Neural crest cell (in vitro differentiated cells): ENCODE measurements around the gene JUNB. TPM values are rescaled to one million over a fixed set of nuclear protein-coding genes. Genes with fewer than 3 reads are reported as not detected.
A peak's percentile ranks its signal among the peaks of the same experiment; 100 is the strongest.
"Not testable (repeated sequence)": the region's sequence is repeated elsewhere in the genome, so short reads cannot be mapped to it uniquely, and the experiment has no call there.

Experiments
- DNase-seq: peaks from one replicate; pipeline ENCODE4 v3.0.0; 2021; ENCODE audit warnings: low read depth, mixed read lengths, low spot score
- H3K27ac Mint-ChIP-seq: one replicate; pipeline ENCODE4 v1.8.0; 2021; ENCODE audit warnings: mild to moderate bottlenecking, mixed read lengths; ENCODE audit not compliant: unreplicated experiment
- H3K27me3 Mint-ChIP-seq: 2 replicates; pipeline ENCODE4 v1.8.0; 2021; ENCODE audit warnings: low read depth, mild to moderate bottlenecking, mixed read lengths
- H3K36me3 Mint-ChIP-seq: 2 replicates; pipeline ENCODE4 v1.8.0; 2021; ENCODE audit warnings: low read depth, mild to moderate bottlenecking, mixed read lengths
- H3K4me1 Mint-ChIP-seq: 2 replicates; pipeline ENCODE4 v1.8.0; 2021; ENCODE audit warnings: mixed read lengths
- H3K4me3 Mint-ChIP-seq: one replicate; pipeline ENCODE4 v1.8.0; 2021; ENCODE audit warnings: mild to moderate bottlenecking, mixed read lengths
- H3K9me3 Mint-ChIP-seq: 2 replicates; pipeline ENCODE4 v1.8.0; 2021; ENCODE audit warnings: mixed read lengths
- CTCF ChIP-seq: fragments of 200-600 bp; sonication (generic); conservative IDR thresholded peaks from 2 replicates; pipeline ENCODE4 v1.5.0; 2021; ENCODE audit warnings: antibody characterized with exemption, mild to moderate bottlenecking
- total RNA-seq: library from RNA; stranded (reverse); gene quantifications from 2 replicates; pipeline ENCODE4 v1.2.1, GENCODE V29; 2021

Gene JUNB
- total RNA-seq, 1 donor from 2014 or later: 9.6 TPM

GRCh38 chr19:12794196-12794941 is 3.1 kb downstream of the JUNB start:
- no peak for TF ChIP-seq CTCF
- H3K9me3 Mint-ChIP-seq: no peaks in the 10 kb centered on the region
- H3K4me1 Mint-ChIP-seq: peaks cover 36% of the 10 kb centered on the region

GRCh38 chr19:12794971-12795381 is 3.7 kb downstream of the JUNB start:
- no peaks in the 10 kb centered on the region for H3K36me3 Mint-ChIP-seq

More at GRCh38 chr19:12794196-12794941, 3.1 kb downstream of the JUNB start:
- no peak for DNase-seq
- Mint-ChIP-seq H3K27me3 (peaks cover 18% of the 10 kb centered on the region), H3K27ac (no peak overlapping the region), H3K4me3 (peak overlapping the region; percentile 84), H3K36me3 (no peaks in the 10 kb centered on the region)

GRCh38 chr19:12796146-12797071 is 5.1 kb downstream of the JUNB start:
- Mint-ChIP-seq H3K4me1 (peaks cover 32% of the 10 kb centered on the region), H3K36me3 (no peaks in the 10 kb centered on the region), H3K4me3 (peak overlapping the region; percentile 92), H3K27ac (no peak overlapping the region), H3K9me3 (no peaks in the 10 kb centered on the region), H3K27me3 (peaks cover 7% of the 10 kb centered on the region)
- peak; percentile 95 for TF ChIP-seq CTCF
- peak; percentile 88 for DNase-seq

More at GRCh38 chr19:12794971-12795381, 3.7 kb downstream of the JUNB start:
- no peak overlapping the region for H3K27ac Mint-ChIP-seq
- H3K4me1 Mint-ChIP-seq: peaks cover 36% of the 10 kb centered on the region
- H3K9me3 Mint-ChIP-seq: no peaks in the 10 kb centered on the region
- TF ChIP-seq CTCF: no peak
- peak overlapping the region; percentile 84 for H3K4me3 Mint-ChIP-seq
- peaks cover 18% of the 10 kb centered on the region for H3K27me3 Mint-ChIP-seq
- no peak for DNase-seq

GRCh38 chr19:12797141-12797587 is 5.9 kb downstream of the JUNB start:
- no peaks in the 10 kb centered on the region for H3K9me3 Mint-ChIP-seq
- H3K4me1 Mint-ChIP-seq: peaks cover 34% of the 10 kb centered on the region
- H3K4me3 Mint-ChIP-seq: peak overlapping the region; percentile 92
- DNase-seq: no peak
- no peaks in the 10 kb centered on the region for H3K36me3 Mint-ChIP-seq
- TF ChIP-seq CTCF: no peak
- peaks cover 7% of the 10 kb centered on the region for H3K27me3 Mint-ChIP-seq
- no peak overlapping the region for H3K27ac Mint-ChIP-seq

GRCh38 chr19:12797607-12798006 is 6.3 kb downstream of the JUNB start:
- not testable (repeated sequence) for H3K36me3 Mint-ChIP-seq, H3K27ac Mint-ChIP-seq, H3K27me3 Mint-ChIP-seq, H3K9me3 Mint-ChIP-seq, DNase-seq
- peaks cover 38% of the 10 kb centered on the region for H3K4me1 Mint-ChIP-seq
- peak overlapping the region; percentile 92 for H3K4me3 Mint-ChIP-seq
